SH-SY5Y (cell line): ENCODE measurements around the gene NUP133.

Experiments
- GATA2 ChIP-seq: IDR thresholded peaks from 2 replicates; pipeline ENCODE4 v1.6.1; 2011; ENCODE audit warnings: mild to moderate bottlenecking, low read depth, low read length
- GATA3 ChIP-seq: IDR thresholded peaks from 2 replicates; pipeline ENCODE4 v1.6.1; 2011; ENCODE audit warnings: low read depth, mild to moderate bottlenecking, low read length, moderate library complexity

GRCh38 chr1:229438021-229438420 is 70.1 kb downstream of the NUP133 start:
- TF ChIP-seq GATA3 (no peak), GATA2 (no peak)
